HG03066 (cell line): ENCODE measurements around the gene PSMD13.
A peak's percentile ranks its signal among the peaks of the same experiment; 100 is the strongest.
"Not testable (repeated sequence)": the region's sequence is repeated elsewhere in the genome, so short reads cannot be mapped to it uniquely, and the experiment has no call there.

ENCODE experiments used
- ATAC-seq: cut with Tn5 transposase; IDR thresholded peaks from one replicate; pipeline ENCODE4 v1.9.1; 2021; ENCODE audit warnings: low read depth; ENCODE audit not compliant: unreplicated experiment

PSMD13 gene

DNA sequence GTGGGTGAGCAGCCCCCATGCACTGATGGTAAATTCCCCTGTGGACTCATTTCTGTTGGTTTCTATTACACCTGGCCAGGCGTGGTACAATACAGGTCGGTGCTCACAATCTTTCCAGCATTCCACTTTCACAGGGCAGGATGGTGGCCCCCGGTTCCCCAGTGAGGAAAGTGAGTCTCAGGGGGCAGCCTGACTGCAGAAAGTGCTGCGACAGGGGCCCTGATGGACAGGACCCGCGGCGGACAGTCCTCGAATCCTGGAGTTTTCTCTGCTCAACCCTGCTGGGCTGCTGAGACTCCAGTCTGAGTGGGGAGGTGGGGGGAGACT lies 49.1 kb downstream of the PSMD13 start:
- no peak for ATAC-seq

- ATAC-seq = not testable (repeated sequence)
Observed at GRCh38 chr11:286977-287820, 50.4 kb downstream of the PSMD13 start.

- ATAC-seq = peak; percentile 3
Observed at GRCh38 chr11:287821-288477, 51.2 kb downstream of the PSMD13 start.

DNA sequence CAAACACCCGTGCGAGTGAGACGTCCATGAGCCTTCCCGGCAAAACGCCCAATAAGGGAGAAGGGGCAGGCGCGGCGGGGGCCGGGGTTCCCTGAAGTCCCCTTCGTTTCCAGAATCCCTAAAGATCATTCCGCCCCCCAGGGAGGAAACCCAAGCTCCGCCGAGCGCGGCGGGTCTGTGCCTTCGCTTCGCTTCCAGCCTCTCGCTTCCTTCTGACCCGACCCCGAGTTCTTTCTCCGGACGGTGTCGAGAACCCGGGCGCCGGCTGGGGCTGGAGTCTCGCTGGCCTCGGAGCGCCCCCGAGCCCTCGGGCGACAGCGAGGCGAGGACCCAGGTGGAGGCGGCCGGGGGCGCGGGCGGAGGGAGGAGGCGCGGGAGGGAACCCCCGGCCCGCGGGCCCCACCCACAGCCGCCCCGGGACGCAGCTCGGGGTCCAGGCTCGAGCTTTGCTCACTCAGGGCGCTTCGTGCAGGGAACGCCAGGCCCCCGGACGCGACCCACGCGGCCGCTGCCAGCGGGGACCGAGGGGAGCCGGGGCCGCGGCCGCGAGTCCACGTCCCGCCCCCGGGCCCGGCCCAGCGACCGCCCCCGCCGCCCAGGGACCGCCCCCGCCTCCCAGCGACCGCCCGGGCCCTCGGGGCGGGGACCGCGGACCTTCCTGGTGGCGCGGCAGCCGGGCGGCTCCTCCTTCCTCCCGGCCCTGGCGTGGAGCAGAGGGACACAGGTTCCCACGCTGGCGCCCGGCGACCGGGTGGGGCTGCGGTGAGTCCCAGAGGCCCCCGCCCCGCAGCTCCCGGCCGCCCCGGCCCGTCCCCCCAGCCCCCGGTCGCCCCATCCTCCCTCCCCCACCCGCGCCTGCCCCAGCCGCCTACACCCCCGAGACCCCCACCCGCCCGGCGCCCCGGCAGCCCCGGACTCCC lies 52.0 kb downstream of the PSMD13 start, which contains the start of gene PGGHG:
Gene PGGHG, plus strand, starts transcription at position 649 of the 920 bp plus-strand sequence. CDS start 691 bp downstream, outside the sequence.
- peak; percentile 60 for ATAC-seq

DNA sequence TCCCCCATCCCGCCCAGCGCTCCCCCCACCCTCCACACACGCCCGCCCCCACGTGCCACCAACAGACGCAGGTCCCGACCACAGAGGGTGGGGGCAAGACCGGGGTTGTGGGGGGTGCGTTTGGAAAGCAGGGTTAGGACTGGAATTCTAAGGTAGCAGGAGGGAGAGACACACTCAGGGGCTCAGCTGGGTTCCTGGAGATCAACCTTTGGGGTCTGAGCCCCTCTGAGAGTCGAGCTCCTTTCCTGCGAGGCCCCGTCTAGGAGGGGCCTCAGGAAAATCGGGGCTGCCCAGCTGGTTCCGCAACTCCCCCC lies 52.6 kb downstream of the PSMD13 start:
- ATAC-seq = no peak

DNA sequence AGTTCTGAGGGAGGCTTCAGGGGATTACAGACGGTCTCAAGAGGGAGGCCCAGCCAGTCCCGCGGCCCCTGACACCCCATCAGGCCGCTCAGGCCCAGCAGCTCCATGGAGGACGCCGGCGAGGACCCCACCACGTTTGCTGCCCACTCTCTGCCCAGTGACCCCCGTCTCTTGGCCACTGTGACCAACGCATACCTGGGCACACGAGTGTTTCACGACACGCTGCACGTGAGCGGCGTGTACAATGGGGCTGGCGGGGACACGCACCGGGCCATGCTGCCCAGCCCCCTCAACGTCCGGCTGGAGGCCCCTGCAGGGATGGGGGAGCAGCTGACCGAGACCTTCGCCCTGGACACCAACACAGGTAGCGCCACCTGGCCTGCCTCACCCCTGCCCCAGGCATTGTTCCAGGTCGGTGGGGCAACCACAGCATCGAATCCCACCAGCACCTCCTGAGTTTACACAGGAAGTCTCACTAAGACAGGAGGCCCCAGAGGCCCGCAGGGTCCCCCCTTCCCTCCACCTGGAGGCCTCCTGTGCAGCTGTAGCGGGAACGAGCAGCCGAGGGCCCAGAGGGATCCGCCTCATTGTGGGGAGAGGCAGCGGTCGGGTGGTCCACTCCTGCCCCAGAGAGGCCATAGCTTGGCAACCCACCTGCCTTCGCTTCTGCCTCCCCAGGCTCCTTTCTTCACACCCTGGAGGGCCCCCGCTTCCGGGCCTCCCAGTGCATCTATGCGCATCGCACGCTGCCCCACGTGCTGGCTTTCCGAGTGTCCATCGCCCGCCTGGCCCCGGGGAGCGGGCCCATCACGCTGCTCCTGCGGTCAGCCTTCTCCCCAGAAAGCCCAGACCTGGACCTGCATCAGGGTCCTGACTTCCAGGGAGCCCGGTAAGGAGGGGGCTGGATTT lies 53.2 kb downstream of the PSMD13 start:
- ATAC-seq = no peak

- no peak for ATAC-seq
Observed at GRCh38 chr11:290621-291231, 54.0 kb downstream of the PSMD13 start.

DNA sequence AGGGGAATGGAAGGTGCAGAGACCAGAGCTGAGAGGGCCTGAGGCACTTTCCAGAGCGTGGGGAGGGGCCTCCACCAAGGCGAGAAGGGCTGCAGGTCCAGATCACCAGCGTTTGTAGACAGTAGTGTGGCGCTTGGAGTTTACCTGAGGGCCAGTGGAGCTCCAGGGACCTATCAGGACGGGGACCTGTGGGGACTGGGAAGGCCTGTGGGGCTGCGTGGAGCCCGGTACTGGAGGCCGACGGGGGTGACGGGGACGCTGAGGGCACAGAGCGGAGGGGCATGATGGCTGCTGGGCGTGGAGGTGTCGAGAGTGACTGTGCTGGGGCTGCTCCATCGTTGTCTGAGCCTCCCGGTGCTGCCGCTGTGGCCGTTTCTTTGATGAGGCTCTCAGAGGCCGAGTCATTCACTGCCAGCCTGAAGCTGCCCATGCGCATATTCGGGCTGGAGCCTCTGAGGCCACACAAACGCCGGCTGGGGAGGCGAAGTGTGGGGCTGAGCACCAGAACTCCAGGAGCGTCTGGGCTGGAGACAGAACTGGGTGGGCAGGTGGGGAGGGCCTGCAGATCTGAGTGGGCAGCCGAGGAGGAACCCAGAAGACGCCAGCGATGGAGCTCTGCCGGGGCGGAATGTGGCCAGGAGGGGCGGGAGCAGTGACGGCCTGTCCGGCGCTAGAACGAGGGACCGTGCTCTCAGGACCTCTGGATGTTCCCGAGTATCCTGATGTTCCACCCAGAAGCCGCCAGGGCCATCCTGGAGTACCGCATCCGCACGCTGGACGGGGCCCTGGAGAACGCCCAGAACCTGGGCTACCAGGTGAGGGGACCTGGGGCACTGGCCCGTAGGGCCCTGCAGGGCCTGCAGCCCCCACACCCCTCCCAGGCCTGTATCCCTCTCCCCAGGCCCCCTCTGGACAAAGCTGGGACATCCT lies 54.8 kb downstream of the PSMD13 start:
- no peak for ATAC-seq

DNA sequence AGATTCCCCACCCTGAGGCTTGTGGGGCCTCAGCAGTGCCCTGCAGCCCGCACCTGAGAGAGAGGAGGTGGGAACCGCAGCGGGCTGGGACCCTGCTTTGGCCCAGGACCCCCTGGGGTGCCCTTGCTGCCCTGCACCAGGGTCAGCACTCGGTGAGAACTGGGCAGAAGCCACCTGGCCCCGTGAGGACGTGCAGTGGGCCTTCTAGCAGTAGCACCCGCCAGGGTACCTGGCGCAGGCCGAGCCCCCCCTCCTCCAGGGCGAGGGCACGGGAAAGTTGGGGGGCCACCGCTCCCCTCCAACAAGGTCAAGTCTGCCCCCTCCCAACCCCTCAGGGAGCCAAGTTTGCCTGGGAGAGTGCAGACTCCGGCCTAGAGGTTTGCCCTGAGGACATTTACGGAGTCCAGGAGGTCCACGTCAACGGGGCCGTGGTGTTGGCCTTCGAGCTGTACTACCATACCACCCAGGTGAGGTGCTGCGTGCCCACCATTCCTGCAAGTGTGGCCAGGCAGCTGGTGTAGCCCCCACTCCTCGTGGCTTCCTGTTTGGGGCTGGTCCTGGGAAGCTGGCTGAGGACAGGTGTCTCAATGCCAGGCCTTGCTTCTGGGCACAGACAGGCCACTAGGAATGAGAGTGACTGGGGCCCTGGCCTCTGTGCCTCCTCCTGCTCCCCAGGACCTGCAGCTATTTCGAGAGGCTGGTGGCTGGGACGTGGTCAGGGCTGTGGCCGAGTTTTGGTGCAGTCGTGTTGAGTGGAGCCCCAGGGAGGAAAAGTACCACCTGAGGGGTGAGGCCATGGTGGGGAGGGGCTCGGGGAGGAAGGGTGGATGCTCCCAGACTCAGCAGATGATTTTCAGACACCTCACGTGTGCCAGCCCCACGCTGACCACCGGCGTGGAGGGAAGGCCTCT lies 55.7 kb downstream of the PSMD13 start:
- no peak for ATAC-seq

- no peak for ATAC-seq
Observed at GRCh38 chr11:293271-293851, 56.6 kb downstream of the PSMD13 start.

DNA sequence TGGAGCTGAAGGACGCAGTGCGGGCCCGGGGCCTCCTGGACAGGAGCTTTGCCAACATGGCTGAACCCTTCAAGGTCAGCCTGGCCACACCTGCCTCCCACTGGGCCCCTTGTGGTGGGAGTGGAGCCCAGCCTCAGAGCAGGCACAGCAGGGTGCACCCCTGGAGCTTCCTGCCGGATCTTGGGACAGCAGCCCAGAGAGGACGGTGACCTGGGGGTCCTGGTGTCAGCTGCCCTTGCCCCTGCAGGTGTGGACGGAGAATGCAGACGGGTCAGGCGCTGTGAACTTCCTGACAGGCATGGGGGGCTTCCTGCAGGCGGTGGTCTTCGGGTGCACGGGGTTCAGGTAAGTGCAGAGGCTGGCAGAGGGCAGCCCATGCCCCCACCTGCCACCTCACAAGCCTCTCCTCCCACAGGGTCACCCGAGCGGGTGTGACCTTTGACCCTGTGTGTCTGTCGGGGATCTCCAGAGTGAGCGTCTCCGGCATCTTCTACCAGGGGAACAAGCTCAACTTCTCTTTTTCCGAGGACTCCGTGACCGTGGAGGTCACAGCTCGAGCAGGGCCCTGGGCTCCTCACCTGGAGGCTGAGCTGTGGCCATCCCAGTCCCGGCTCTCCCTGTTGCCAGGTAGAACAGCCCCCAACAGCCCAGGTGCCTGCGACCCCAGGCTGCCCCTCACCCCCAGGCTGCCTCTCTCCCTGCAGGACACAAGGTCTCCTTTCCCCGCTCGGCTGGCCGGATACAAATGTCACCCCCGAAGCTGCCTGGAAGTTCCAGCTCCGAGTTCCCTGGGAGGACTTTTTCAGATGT lies 57.3 kb downstream of the PSMD13 start:
- ATAC-seq = no peak

GRCh38 chr11:294780-295179 lies 58.0 kb downstream of the PSMD13 start:
- no peak for ATAC-seq

DNA sequence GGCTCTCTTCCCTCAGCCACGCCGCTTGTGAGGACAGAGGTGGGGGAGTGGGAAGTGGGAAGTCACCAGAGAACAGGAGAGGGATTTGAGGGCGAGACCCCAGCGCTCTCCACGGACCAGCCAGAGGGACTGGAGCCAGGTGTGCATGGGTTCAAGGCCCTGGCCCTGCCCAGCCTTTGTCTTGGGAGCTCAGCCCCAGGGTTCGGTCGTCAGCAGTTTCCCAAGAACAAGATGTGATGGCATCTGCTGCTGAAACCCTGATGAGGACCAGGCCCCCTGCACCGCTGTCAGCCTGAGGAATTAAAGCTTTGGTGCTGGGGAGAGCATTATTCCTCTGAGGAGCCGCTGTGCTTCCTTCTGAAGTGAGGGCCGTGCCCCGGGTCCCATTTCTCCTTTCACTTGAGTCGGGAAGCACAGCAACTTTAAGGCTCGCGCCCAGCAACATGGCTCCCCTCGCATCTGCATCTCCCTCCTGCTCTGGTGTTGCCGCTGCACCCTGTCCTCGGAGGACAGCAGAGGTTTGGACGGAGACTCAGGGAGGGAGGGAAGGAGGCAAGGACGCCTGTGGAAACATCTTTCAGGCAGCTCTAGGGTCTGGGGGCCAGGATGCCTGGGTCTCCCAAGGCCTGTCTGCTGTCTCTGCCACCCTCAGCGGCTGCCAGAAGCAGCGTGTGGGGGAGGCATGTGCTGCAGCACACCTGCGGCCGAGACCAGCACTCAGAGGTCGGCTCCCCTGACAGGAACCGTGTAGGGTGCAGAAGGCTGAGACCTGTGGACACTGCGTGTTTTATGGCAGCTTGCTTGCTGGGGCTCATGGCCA lies 58.8 kb downstream of the PSMD13 start:
- no peak for ATAC-seq

DNA sequence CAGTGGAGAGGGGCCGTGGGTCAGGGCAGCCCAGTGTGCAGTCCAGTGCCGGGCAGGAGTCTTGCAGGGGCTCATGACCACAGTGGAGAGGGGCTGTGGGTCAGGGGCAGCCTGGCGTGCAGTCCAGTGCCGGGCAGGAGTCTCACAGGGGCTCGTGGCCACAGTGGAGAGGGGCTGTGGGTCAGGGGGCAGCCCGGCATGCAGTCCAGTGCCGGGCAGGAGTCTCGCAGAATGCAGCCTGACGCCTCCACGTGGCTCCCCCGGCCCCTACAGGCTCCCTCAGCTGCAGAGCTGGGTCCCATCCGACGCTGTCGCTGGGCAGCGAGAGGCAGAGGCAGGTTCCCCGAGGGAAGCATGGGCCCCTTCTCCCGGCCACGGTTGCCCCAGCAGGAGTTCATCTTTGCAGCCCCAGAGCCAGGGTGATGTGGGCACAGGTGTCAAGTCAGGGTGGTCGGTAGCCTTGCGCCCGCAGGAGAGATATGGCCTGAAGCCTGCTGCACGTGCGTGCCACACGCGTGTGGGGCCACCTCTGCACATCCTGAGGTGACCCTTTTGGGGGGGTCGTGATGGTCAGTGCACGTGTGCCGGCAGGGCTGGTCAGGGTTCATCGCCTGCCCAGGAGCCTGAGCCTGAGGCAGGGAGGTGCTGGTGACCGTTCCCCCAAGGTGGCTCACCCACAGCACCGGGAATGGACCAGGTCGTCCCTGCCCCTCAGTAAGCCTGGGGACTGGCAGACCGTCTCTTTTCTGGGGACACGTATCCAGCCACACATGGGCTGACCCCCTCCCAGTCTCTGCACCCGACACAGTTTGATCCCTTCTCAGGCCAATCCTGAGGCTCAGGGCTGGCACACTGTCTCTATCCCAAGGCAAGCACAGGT lies 59.6 kb downstream of the PSMD13 start:
- ATAC-seq = no peak
